D341Med (cell line): ENCODE results near the gene TEX261.

Experiments
- DNase-seq: peaks from one replicate; pipeline ENCODE4 v3.0.0; 2012; ENCODE audit warnings: low spot score

TEX261 gene

GRCh38 chr2:70936979-70937811 lies 57.5 kb downstream of the TEX261 start:
- no peak for DNase-seq

GRCh38 chr2:70936165-70936978 lies 58.3 kb downstream of the TEX261 start:
- no peak for DNase-seq
